ENCODE data around the gene CIB2. TPM values are rescaled to one million over a fixed set of nuclear protein-coding genes. Genes with fewer than 3 reads are reported as not detected.
A peak's percentile ranks its signal among the peaks of the same experiment; 100 is the strongest.

The CIB2 gene
- polyA plus RNA-seq, 1 experiment, result 3.7 TPM

DNA sequence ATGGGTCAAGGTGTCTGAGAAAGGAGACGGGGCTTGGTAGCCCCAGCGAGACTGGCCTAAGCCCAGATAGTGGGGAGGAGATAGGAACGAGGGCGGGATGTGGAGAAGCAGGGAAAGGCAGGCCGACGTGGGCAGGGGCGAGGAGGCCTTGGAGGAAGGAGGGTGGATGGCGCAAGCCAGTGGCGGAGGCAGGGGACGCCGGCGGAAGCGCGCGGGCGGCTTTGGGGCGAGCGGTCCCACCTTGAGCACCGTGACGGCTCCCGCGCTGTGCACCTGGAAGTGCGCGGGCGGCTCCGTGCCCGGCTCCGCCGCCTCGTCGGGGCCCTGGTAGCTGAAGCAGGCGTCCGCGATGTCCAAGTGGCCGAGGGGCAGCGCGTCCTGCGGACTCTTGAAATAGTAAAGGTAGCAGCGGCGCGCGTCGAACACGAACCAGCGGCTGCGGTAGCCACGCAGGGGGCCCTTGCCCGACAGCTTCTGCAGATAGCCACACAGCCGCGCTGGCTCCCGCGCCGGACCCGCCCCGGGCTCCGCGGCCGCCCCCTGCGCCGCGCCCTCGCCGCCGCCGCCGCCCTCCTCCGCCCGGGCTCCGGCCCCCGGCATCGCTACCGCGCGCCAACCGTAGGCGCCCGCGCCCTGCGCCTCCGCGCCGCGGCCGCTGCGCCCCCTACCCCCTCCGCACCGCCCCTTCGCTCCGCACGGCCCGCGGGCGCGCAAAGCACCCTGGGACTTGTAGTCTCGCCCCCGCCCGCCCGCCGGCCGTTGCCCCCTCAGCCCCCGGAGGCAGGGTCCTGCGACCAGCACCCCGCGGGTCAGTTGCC lies 54.0 kb downstream of the CIB2 start, which contains the start of gene TBC1D2B:
Gene TBC1D2B (minus strand): TSS at position 659 of the 818 bp plus-strand sequence. CDS start 59 bp downstream, at position 600.
- no peak for DNase-seq (ENCODE audit: low read depth, low spot score)
- ChIA-PET CTCF (interaction anchor here (0.6 to 1.7 kb wide), 2 partner anchors 31 to 202 kb away, joined by 7 read pairs; no protein-coding TSS in a partner anchor), POLR2A (interaction anchor here (0.9 to 1.5 kb wide), 3 partner anchors 9 to 32 kb away, joined by 3 read pairs; no protein-coding TSS in a partner anchor)
- H3K27ac ChIP-seq (ENCODE audit: low read depth, low read length), result peak within 1 kb of the TSS; percentile 94
- H3K9me3 ChIP-seq (ENCODE audit: control insufficient read depth, insufficient read depth, low read length), result no peaks in the 10 kb centered on the region
- TF ChIP-seq, protein P1, sequence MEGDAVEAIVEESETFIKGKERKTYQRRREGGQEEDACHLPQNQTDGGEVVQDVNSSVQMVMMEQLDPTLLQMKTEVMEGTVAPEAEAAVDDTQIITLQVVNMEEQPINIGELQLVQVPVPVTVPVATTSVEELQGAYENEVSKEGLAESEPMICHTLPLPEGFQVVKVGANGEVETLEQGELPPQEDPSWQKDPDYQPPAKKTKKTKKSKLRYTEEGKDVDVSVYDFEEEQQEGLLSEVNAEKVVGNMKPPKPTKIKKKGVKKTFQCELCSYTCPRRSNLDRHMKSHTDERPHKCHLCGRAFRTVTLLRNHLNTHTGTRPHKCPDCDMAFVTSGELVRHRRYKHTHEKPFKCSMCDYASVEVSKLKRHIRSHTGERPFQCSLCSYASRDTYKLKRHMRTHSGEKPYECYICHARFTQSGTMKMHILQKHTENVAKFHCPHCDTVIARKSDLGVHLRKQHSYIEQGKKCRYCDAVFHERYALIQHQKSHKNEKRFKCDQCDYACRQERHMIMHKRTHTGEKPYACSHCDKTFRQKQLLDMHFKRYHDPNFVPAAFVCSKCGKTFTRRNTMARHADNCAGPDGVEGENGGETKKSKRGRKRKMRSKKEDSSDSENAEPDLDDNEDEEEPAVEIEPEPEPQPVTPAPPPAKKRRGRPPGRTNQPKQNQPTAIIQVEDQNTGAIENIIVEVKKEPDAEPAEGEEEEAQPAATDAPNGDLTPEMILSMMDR (IDR thresholded peaks at IDR 0.05; ENCODE audit: low read depth, low read length), result no peak
- no peaks in the 10 kb centered on the region for H3K27me3 ChIP-seq (ENCODE audit: control insufficient read depth, insufficient read depth, low read length)
- peak within 1 kb of the TSS; percentile 92 for H3K4me3 ChIP-seq (ENCODE audit: low read depth, low read length)

DNA sequence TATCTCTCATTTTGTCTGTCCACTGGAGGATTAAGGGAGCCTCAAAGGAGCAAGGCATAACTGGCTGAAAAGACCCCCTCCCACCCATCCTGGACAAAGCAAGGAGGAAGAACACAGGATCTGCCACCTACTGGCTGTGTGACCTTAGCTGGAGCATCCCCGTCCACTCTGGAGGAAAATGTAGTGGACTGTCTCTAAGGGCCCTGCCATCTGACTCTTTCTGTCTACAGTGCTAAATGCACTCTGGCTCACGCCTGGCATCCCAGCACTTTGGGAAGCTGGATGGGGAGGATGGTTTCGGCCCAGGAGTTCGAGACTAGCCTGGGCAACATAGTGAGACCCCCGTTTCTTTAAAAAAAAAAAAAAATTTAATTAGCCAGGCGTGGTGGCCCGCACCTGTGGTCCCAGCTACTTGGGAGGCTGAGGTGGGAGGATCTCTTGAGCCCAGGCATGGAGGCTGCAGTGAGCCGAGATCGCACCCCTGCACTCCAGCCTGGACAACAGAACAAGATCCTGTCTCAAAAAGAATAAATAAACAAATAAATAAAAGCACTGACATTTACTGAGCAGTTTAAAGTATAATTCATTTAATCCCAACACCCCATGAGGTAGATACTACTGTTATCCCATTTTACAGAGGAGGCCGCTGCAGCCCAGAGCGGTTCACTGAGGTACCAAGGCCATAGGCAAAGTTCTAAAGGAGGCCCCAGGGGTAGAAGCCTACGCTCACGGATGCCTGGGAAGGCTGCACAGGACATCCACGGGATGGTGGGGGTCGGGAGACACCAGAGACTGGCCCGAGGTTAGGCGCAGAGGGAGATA lies 54.8 kb downstream of the CIB2 start:
- Histone ChIP-seq H3K9me3 (ENCODE audit: control insufficient read depth, insufficient read depth, low read length) (no peaks in the 10 kb centered on the region), H3K27ac (ENCODE audit: low read depth, low read length) (peak overlapping the region; percentile 94), H3K27me3 (ENCODE audit: control insufficient read depth, insufficient read depth, low read length) (no peaks in the 10 kb centered on the region), H3K4me3 (ENCODE audit: low read depth, low read length) (peak overlapping the region; percentile 92)
- TF ChIP-seq, protein P1 (IDR thresholded peaks at IDR 0.05; ENCODE audit: low read depth, low read length), result peak; percentile 26; the same call in 1 of the 2 replicates
- ChIA-PET CTCF (interaction anchor here (1.2 to 1.7 kb wide), 3 partner anchors 9 to 35 kb away, joined by 3 to 7 read pairs (median 5); no protein-coding TSS in a partner anchor), POLR2A (interaction anchor here (0.9 to 1.9 kb wide), 7 partner anchors 8 to 32 kb away, joined by 3 to 9 read pairs (median 3); no protein-coding TSS in a partner anchor)
- no peak for DNase-seq (ENCODE audit: low read depth, low spot score)

DNA sequence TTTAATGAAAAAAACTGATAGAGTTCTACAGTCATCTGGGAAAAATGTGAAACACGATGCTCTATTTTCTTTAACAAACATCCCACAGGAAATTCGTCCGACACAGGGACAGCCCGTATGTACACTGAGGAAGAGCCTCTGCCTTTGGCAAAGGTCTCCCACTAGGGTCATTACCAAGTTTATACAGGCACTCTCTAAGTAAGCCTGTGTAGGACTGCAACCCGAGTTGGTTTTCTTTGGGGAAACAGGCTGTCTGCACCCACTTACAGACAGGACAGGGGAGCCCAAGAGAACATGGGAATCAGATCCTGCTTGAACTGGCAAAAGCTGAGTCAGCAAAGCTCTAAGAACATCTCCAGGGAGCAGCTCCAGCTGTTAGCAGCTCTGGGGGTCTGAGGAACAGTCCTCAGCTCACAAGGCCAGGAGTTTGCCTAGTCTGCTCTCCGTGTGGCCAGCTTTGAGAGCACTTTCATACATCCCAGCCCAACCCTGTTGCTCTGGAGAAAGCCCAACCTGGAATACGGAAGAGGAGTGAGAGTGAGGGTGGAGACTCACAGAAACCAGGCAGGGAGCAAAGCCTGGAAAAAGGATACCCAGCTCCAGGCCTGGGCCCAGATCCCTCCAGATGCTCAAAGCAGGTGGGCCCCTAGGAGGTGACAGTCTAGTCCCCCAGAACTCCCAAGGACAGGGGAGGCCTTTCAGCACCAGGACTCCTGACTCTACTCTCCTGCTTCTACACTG lies 55.6 kb downstream of the CIB2 start:
- Histone ChIP-seq H3K27ac (ENCODE audit: low read depth, low read length) (peak overlapping the region; percentile 94), H3K9me3 (ENCODE audit: control insufficient read depth, insufficient read depth, low read length) (no peaks in the 10 kb centered on the region), H3K27me3 (ENCODE audit: control insufficient read depth, insufficient read depth, low read length) (no peaks in the 10 kb centered on the region), H3K4me3 (ENCODE audit: low read depth, low read length) (peak overlapping the region; percentile 92)
- CTCF ChIA-PET, result interaction anchor here (0.7 to 1.4 kb wide), 3 partner anchors 8 to 34 kb away, joined by 3 to 6 read pairs (median 5); no protein-coding TSS in a partner anchor
- peak; percentile 73 for DNase-seq (ENCODE audit: low read depth, low spot score)
- TF ChIP-seq, protein P1 (IDR thresholded peaks at IDR 0.05; ENCODE audit: low read depth, low read length), result no peak
- POLR2A ChIA-PET, result interaction anchor here (1.0 to 1.9 kb wide), 5 partner anchors 10 to 31 kb away, joined by 3 to 9 read pairs (median 3); no protein-coding TSS in a partner anchor

DNA sequence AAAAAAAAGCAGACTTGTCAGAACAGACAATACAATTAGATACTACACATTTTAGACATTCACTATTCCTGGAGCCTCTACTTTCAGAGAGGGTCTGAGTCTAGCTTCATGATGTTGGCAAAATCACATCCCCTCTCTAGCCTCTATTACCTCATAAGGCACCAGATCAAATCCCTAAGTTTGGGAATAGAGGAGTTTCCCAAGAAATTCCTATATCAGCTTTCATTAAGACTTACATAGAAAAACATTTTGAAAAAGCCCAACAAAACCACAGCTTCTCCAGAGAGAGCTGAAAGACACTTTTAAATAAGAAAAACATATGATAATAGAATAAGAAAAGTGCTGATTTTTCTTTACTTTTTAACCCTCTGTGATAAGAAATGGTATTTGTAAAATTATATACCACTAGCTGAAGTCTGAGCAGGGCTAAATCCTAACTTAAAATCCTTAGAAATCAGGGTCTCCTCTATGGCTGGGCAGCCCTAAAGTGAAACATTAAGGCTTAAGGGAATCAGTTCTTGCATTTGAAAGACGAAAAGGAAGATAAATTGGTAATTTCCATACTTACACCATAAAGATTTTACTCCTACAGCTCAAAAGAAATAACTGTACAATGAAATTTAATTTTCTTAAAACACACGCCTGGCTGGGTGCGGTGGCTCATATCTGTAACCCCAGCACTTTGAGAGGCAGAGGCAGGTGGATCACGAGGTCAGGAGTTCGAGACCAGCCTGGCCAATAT lies 58.0 kb downstream of the CIB2 start:
- TF ChIP-seq, protein P1 (IDR thresholded peaks at IDR 0.05; ENCODE audit: low read depth, low read length), result no peak
- Histone ChIP-seq H3K27ac (ENCODE audit: low read depth, low read length) (no peak overlapping the region), H3K27me3 (ENCODE audit: control insufficient read depth, insufficient read depth, low read length) (no peaks in the 10 kb centered on the region), H3K9me3 (ENCODE audit: control insufficient read depth, insufficient read depth, low read length) (no peaks in the 10 kb centered on the region), H3K4me3 (ENCODE audit: low read depth, low read length) (no peak overlapping the region)
- DNase-seq (ENCODE audit: low read depth, low spot score), result no peak
- ChIA-PET POLR2A (no interaction called here), CTCF (interaction anchor here (1.3 to 2.7 kb wide), 2 partner anchors 35 to 106 kb away, joined by 6 to 9 read pairs; no protein-coding TSS in a partner anchor)

All from AG04450 (cell line).